ENCODE data around the gene CFAP299.

Gene CFAP299

DNA sequence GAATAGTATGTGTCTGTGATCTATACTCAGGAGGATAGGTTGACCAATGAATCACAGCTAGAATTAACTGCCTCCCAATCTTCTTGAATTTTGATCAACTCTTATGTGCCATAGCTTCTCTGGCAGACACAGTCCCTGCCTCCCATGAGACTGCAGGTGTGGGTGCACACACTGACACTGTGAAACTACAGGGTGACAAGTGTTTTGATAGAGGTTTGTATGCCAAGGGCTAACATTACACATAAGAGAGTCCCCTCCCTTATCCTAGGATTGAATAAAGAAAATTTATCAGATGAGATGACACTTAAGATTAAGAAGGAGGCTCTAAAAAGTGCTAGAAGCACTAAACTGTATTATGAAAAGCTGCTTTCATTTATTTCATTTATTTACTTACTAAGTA lies 476.6 kb downstream of the CFAP299 start:
- TF ChIP-seq, protein P1, sequence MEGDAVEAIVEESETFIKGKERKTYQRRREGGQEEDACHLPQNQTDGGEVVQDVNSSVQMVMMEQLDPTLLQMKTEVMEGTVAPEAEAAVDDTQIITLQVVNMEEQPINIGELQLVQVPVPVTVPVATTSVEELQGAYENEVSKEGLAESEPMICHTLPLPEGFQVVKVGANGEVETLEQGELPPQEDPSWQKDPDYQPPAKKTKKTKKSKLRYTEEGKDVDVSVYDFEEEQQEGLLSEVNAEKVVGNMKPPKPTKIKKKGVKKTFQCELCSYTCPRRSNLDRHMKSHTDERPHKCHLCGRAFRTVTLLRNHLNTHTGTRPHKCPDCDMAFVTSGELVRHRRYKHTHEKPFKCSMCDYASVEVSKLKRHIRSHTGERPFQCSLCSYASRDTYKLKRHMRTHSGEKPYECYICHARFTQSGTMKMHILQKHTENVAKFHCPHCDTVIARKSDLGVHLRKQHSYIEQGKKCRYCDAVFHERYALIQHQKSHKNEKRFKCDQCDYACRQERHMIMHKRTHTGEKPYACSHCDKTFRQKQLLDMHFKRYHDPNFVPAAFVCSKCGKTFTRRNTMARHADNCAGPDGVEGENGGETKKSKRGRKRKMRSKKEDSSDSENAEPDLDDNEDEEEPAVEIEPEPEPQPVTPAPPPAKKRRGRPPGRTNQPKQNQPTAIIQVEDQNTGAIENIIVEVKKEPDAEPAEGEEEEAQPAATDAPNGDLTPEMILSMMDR (IDR thresholded peaks at IDR 0.05; ENCODE audit: low read depth, low read length) = no peak
- no peak for TF ChIP-seq EZH2phosphoT487 (IDR thresholded peaks at IDR 0.05; ENCODE audit: low read depth)
- H4K20me1 ChIP-seq (ENCODE audit: insufficient read depth, low read length) = no peaks in the 10 kb centered on the region
- H3K36me3 ChIP-seq (replicated peaks; ENCODE audit: low read depth, low read length) = no peaks in the 10 kb centered on the region
- no peak overlapping the region for H3K4me2 ChIP-seq (ENCODE audit: low read length)
- H3K27ac ChIP-seq (ENCODE audit: low read length) = no peak overlapping the region
- no peak overlapping the region for H2AFZ ChIP-seq (ENCODE audit: low read depth, low read length)
- no peaks in the 10 kb centered on the region for H3K9me3 ChIP-seq (ENCODE audit: insufficient read depth, low read length)
- no peaks in the 10 kb centered on the region for H3K79me2 ChIP-seq (ENCODE audit: low read length)
- no peaks in the 10 kb centered on the region for H3K4me1 ChIP-seq (ENCODE audit: low read length)
- H3K27me3 ChIP-seq (ENCODE audit: low read depth, low read length) = no peaks in the 10 kb centered on the region
- no peak overlapping the region for H3K9ac ChIP-seq (ENCODE audit: low read length)
- no peak overlapping the region for H3K4me3 ChIP-seq (ENCODE audit: low read length)

DNA sequence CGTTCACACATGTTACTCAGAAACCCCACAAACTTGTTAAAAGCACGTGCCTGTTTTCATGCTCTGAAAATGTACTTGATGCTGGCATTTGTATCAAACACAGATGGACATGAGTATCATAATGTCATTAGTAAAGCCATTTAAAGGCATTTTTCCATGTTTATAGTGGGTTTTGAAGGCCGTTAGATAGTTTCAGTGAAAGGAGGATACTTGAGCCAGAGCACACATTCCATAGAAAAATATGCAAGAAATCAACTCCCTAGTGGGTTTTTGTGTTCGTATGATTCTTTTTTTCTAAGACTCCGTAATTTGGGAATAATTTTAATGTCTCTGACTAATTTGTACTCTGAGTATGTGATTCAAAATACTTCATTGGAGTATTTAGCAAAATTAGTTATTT lies 478.7 kb downstream of the CFAP299 start:
- Histone ChIP-seq H3K4me3 (ENCODE audit: low read length) (no peak overlapping the region), H4K20me1 (ENCODE audit: insufficient read depth, low read length) (no peaks in the 10 kb centered on the region), H3K27ac (ENCODE audit: low read length) (no peak overlapping the region), H3K79me2 (ENCODE audit: low read length) (no peaks in the 10 kb centered on the region), H2AFZ (ENCODE audit: low read depth, low read length) (no peak overlapping the region), H3K9me3 (ENCODE audit: insufficient read depth, low read length) (no peaks in the 10 kb centered on the region), H3K27me3 (ENCODE audit: low read depth, low read length) (no peaks in the 10 kb centered on the region), H3K9ac (ENCODE audit: low read length) (no peak overlapping the region), H3K4me2 (ENCODE audit: low read length) (no peak overlapping the region), H3K4me1 (ENCODE audit: low read length) (no peaks in the 10 kb centered on the region), H3K36me3 (replicated peaks; ENCODE audit: low read depth, low read length) (no peaks in the 10 kb centered on the region)
- TF ChIP-seq EZH2phosphoT487 (IDR thresholded peaks at IDR 0.05; ENCODE audit: low read depth) = no peak
- TF ChIP-seq, protein P1 (IDR thresholded peaks at IDR 0.05; ENCODE audit: low read depth, low read length) = no peak

DNA sequence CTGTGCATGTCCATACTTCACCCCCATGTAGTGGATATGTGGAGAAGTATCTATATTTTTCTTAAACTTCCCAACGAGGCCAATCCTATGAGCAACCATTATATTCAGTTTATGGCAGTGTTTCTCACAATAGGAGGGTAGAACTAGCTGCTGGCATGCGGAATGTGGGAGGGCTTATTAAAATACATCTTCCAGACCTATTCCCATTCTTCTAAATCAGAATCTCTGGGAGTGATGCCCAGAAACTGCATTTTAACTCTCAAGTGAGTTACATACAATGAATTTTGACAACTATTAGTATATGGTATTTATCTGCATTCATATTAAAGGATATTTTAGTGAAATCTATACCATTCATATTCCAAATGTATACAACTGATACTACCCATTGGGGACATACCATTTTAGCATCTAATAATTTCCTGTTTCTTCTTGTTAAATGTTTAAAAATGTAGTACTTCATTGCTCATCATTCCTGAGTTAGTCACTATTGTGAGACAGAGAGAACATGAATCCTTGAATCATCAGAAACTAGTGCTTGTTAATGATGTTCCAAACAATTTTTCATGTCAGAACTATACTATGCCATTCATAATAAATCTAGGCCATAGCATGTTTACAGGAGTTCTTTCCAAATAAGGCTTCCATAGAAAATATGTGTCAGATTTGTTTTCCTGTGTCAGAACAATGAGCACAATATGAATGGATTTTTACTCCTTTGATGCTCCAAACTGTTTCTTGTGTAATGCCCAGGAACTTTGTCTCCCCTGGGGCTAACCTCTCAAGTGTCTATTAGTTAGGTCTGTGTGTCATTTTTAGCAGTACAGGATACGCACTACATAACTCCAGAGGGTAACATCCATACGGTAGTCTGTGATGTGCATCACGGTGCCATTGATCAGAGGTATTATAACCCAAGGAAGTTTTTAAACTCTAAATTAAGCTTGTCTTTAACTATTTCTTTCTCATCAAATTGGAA lies 496.1 kb downstream of the CFAP299 start:
- Histone ChIP-seq H3K9ac (ENCODE audit: low read length) (no peak overlapping the region), H3K4me1 (ENCODE audit: low read length) (no peaks in the 10 kb centered on the region), H2AFZ (ENCODE audit: low read depth, low read length) (no peak overlapping the region), H3K79me2 (ENCODE audit: low read length) (no peaks in the 10 kb centered on the region), H3K27ac (ENCODE audit: low read length) (no peak overlapping the region), H3K4me3 (ENCODE audit: low read length) (no peak overlapping the region), H4K20me1 (ENCODE audit: insufficient read depth, low read length) (no peaks in the 10 kb centered on the region), H3K36me3 (replicated peaks; ENCODE audit: low read depth, low read length) (no peaks in the 10 kb centered on the region), H3K4me2 (ENCODE audit: low read length) (no peak overlapping the region), H3K27me3 (ENCODE audit: low read depth, low read length) (no peaks in the 10 kb centered on the region), H3K9me3 (ENCODE audit: insufficient read depth, low read length) (no peaks in the 10 kb centered on the region)
- TF ChIP-seq, protein P1 (IDR thresholded peaks at IDR 0.05; ENCODE audit: low read depth, low read length) = no peak
- no peak for TF ChIP-seq EZH2phosphoT487 (IDR thresholded peaks at IDR 0.05; ENCODE audit: low read depth)

DNA sequence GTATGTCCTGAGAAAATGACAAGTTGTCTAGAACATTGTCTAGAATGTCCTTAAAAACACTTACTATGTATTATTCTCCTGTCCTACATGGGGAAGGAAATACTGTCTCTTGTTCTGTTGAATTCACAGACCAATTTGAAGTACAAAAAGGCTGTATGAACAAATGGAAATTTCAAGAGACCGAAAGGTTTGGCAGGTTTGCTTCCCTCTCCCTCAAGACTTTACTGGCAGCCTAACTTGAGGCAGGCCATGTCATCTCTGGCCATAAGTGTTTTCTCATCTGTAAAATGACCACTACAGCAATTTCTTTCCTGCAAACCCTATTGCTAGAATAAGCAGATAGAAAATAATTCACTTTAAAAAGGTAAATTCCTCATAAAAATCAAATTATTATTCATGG lies 503.8 kb downstream of the CFAP299 start:
- Histone ChIP-seq H4K20me1 (ENCODE audit: insufficient read depth, low read length) (no peaks in the 10 kb centered on the region), H2AFZ (ENCODE audit: low read depth, low read length) (no peak overlapping the region), H3K79me2 (ENCODE audit: low read length) (no peaks in the 10 kb centered on the region), H3K27ac (ENCODE audit: low read length) (no peak overlapping the region), H3K4me1 (ENCODE audit: low read length) (no peaks in the 10 kb centered on the region), H3K4me2 (ENCODE audit: low read length) (no peak overlapping the region), H3K36me3 (replicated peaks; ENCODE audit: low read depth, low read length) (no peaks in the 10 kb centered on the region), H3K27me3 (ENCODE audit: low read depth, low read length) (no peaks in the 10 kb centered on the region), H3K4me3 (ENCODE audit: low read length) (no peak overlapping the region), H3K9me3 (ENCODE audit: insufficient read depth, low read length) (no peaks in the 10 kb centered on the region), H3K9ac (ENCODE audit: low read length) (no peak overlapping the region)
- no peak for TF ChIP-seq EZH2phosphoT487 (IDR thresholded peaks at IDR 0.05; ENCODE audit: low read depth)
- TF ChIP-seq, protein P1 (IDR thresholded peaks at IDR 0.05; ENCODE audit: low read depth, low read length) = no peak

Data from OCI-LY3 (cell line).